ENCODE measurements around the gene DUOX1.

The DUOX1 gene

GRCh38 chr15:45091576-45091975 is 38.2 kb upstream of the DUOX1 start:
- no peak overlapping the region for H3K4me3 ChIP-seq (ENCODE audit: low read length)
- H4K20me1 ChIP-seq (ENCODE audit: insufficient read depth, low read length): no peaks in the 10 kb centered on the region
- TF ChIP-seq, protein P1, sequence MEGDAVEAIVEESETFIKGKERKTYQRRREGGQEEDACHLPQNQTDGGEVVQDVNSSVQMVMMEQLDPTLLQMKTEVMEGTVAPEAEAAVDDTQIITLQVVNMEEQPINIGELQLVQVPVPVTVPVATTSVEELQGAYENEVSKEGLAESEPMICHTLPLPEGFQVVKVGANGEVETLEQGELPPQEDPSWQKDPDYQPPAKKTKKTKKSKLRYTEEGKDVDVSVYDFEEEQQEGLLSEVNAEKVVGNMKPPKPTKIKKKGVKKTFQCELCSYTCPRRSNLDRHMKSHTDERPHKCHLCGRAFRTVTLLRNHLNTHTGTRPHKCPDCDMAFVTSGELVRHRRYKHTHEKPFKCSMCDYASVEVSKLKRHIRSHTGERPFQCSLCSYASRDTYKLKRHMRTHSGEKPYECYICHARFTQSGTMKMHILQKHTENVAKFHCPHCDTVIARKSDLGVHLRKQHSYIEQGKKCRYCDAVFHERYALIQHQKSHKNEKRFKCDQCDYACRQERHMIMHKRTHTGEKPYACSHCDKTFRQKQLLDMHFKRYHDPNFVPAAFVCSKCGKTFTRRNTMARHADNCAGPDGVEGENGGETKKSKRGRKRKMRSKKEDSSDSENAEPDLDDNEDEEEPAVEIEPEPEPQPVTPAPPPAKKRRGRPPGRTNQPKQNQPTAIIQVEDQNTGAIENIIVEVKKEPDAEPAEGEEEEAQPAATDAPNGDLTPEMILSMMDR (IDR thresholded peaks at IDR 0.05; ENCODE audit: low read depth, low read length): no peak
- no peak for TF ChIP-seq EZH2phosphoT487 (IDR thresholded peaks at IDR 0.05; ENCODE audit: low read depth)
- H3K27me3 ChIP-seq (ENCODE audit: low read depth, low read length): peaks cover 28% of the 10 kb centered on the region
- H3K4me1 ChIP-seq (ENCODE audit: low read length): no peaks in the 10 kb centered on the region
- H3K79me2 ChIP-seq (ENCODE audit: low read length): no peaks in the 10 kb centered on the region
- no peaks in the 10 kb centered on the region for H3K9me3 ChIP-seq (ENCODE audit: insufficient read depth, low read length)
- no peak overlapping the region for H2AFZ ChIP-seq (ENCODE audit: low read depth, low read length)
- no peaks in the 10 kb centered on the region for H3K36me3 ChIP-seq (replicated peaks; ENCODE audit: low read depth, low read length)
- H3K27ac ChIP-seq (ENCODE audit: low read length): no peak overlapping the region
- H3K4me2 ChIP-seq (ENCODE audit: low read length): no peak overlapping the region
- H3K9ac ChIP-seq (ENCODE audit: low read length): no peak overlapping the region

DNA sequence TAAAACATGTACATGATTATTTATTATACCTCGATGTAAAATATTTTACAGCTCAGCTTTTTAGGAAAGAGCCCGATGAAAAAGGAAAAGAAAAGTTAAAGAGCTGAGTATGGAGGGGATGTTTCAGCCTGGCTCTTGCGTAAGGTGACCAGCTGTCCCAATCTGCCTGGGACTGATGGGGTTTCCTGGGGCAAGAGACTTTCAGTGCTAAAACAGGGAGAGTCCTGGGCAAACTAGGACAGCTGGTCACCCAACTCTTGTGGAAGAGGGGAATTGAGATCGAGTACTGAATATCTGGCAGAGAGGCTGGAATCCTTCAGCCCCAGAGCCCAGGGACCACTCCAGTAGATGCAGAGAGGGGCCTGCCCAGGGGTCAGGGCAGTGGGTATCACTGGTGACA is 36.8 kb upstream of the DUOX1 start:
- Histone ChIP-seq H3K4me3 (ENCODE audit: low read length) (no peak overlapping the region), H3K27me3 (ENCODE audit: low read depth, low read length) (peaks cover 27% of the 10 kb centered on the region), H3K9me3 (ENCODE audit: insufficient read depth, low read length) (no peaks in the 10 kb centered on the region)

DNA sequence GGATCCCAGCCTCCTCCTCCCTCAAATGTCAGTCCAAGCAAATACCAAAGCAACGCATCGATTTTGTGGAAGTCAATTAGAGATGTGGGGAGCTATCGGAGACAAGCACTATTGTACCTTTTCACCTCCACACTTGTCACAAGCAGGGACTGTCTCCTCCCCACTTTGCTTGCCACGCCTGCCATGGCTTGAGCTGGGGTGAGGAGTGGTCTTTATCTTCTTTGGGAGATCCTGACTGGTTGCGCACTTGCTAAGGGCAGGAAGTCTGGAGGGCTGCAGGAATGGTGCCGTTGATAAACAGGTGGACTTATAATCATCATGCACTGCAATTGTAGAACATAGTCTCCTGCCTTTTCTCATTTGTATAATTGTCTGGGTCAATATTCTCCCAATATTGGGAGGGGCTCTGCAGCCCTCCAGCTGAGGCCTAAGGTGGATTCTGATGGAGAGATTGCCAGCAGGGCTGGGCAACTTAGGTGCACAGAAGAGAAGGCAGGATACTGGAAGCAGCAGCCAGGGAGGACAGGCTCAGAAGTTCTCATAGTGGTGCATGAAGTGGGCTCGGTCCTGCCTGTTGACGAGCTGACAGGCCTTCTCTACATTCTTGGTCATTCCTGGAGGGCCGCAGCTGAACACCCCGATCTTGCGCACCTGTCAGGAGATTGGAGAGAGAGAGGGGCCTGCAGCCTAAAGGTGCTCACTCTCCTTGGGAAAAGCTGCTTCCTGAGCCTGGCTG is 36.0 kb upstream of the DUOX1 start:
- TF ChIP-seq EZH2phosphoT487 (IDR thresholded peaks at IDR 0.05; ENCODE audit: low read depth): no peak
- TF ChIP-seq, protein P1 (IDR thresholded peaks at IDR 0.05; ENCODE audit: low read depth, low read length): no peak
- no peak overlapping the region for H3K9ac ChIP-seq (ENCODE audit: low read length)
- no peaks in the 10 kb centered on the region for H3K9me3 ChIP-seq (ENCODE audit: insufficient read depth, low read length)
- no peak overlapping the region for H3K4me3 ChIP-seq (ENCODE audit: low read length)
- peaks cover 23% of the 10 kb centered on the region for H3K27me3 ChIP-seq (ENCODE audit: low read depth, low read length)
- no peaks in the 10 kb centered on the region for H3K36me3 ChIP-seq (replicated peaks; ENCODE audit: low read depth, low read length)
- H3K27ac ChIP-seq (ENCODE audit: low read length): no peak overlapping the region
- H4K20me1 ChIP-seq (ENCODE audit: insufficient read depth, low read length): no peaks in the 10 kb centered on the region
- no peak overlapping the region for H2AFZ ChIP-seq (ENCODE audit: low read depth, low read length)
- H3K79me2 ChIP-seq (ENCODE audit: low read length): no peaks in the 10 kb centered on the region
- H3K4me2 ChIP-seq (ENCODE audit: low read length): no peak overlapping the region
- H3K4me1 ChIP-seq (ENCODE audit: low read length): no peaks in the 10 kb centered on the region

More for the DNA sequence above, 36.8 kb upstream of the DUOX1 start:
- no peak for TF ChIP-seq EZH2phosphoT487 (IDR thresholded peaks at IDR 0.05; ENCODE audit: low read depth)
- TF ChIP-seq, protein P1 (IDR thresholded peaks at IDR 0.05; ENCODE audit: low read depth, low read length): no peak
- no peak overlapping the region for H3K4me2 ChIP-seq (ENCODE audit: low read length)
- H3K4me1 ChIP-seq (ENCODE audit: low read length): no peaks in the 10 kb centered on the region
- no peak overlapping the region for H3K9ac ChIP-seq (ENCODE audit: low read length)
- H3K36me3 ChIP-seq (replicated peaks; ENCODE audit: low read depth, low read length): no peaks in the 10 kb centered on the region
- H2AFZ ChIP-seq (ENCODE audit: low read depth, low read length): no peak overlapping the region
- no peak overlapping the region for H3K27ac ChIP-seq (ENCODE audit: low read length)
- H3K79me2 ChIP-seq (ENCODE audit: low read length): no peaks in the 10 kb centered on the region
- H4K20me1 ChIP-seq (ENCODE audit: insufficient read depth, low read length): no peaks in the 10 kb centered on the region

DNA sequence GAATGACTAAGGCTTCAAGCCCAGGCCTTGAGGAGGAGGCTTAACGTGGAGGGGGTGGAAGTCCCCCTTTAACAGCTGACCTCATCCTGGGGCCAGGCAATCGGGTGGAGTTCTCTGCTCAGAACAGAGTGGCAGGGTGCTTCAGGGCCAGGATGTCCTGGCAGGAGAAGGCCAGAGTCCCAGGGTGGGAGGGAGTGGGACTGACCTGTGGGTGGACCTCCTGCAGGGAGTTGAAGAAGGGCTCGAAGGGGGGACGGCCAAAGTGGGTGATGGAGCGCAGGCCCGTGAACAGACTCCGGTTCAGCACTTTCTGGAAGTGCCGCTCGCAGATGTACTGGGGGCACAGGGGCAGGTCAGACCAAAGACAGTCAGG is 35.5 kb upstream of the DUOX1 start:
- TF ChIP-seq, protein P1 (IDR thresholded peaks at IDR 0.05; ENCODE audit: low read depth, low read length): no peak
- TF ChIP-seq EZH2phosphoT487 (IDR thresholded peaks at IDR 0.05; ENCODE audit: low read depth): no peak
- Histone ChIP-seq H3K4me1 (ENCODE audit: low read length) (no peaks in the 10 kb centered on the region), H3K9ac (ENCODE audit: low read length) (no peak overlapping the region), H3K9me3 (ENCODE audit: insufficient read depth, low read length) (no peaks in the 10 kb centered on the region), H3K4me3 (ENCODE audit: low read length) (no peak overlapping the region), H4K20me1 (ENCODE audit: insufficient read depth, low read length) (no peaks in the 10 kb centered on the region), H2AFZ (ENCODE audit: low read depth, low read length) (no peak overlapping the region), H3K27me3 (ENCODE audit: low read depth, low read length) (peaks cover 23% of the 10 kb centered on the region), H3K79me2 (ENCODE audit: low read length) (no peaks in the 10 kb centered on the region), H3K4me2 (ENCODE audit: low read length) (no peak overlapping the region), H3K27ac (ENCODE audit: low read length) (no peak overlapping the region), H3K36me3 (replicated peaks; ENCODE audit: low read depth, low read length) (no peaks in the 10 kb centered on the region)
